H1 (cell line): Measurements from ENCODE around the gene DCP1A. TPM values are rescaled to one million over a fixed set of nuclear protein-coding genes. Genes with fewer than 3 reads are reported as not detected.

Source experiments
- CTCF ChIA-PET: fragments of 300-600 bp; sonication (Branson Sonifier 250); formaldehyde crosslinking; loops from one replicate; lab custom pipeline; 2021; ENCODE audit not compliant: partially characterized antibody; lab: Charles Lee
- POLR2A ChIA-PET: fragments of 300-600 bp; sonication (Branson Sonifier 250); formaldehyde crosslinking; loops from one replicate; lab custom pipeline; 2021; ENCODE audit warnings: inconsistent platforms; ENCODE audit not compliant: partially characterized antibody; lab: Charles Lee
- DNase-seq, 2 experiments: peaks; one replicate each; pipeline versions ENCODE4 v3.0.0 to v3.0.0-alpha.2; 2010 to 2022; ENCODE audit warnings: low spot score in 2 of 2, low read depth in 1 of 2, mixed read lengths in 1 of 2
- FAIRE-seq: peaks from 2 replicates; lab custom pipeline; 2011; peaks lifted over from hg19 to GRCh38; lab: Jason Lieb, UNC
- H2AFZ ChIP-seq: 2 replicates; pipeline ENCODE4 v1.8.1; 2012; ENCODE audit warnings: low read length, inconsistent platforms
- H2AK5ac ChIP-seq: 2 replicates; pipeline ENCODE4 v1.6.1; 2013; ENCODE audit warnings: low read depth, low read length
- H2BK120ac ChIP-seq: replicated peaks from 2 replicates; pipeline ENCODE3; 2013; ENCODE audit warnings: low read depth, low read length, inconsistent platforms
- H2BK12ac ChIP-seq: 2 replicates; pipeline ENCODE4 v1.6.1; 2013; ENCODE audit warnings: low read depth, low read length
- H2BK15ac ChIP-seq: 2 replicates; pipeline ENCODE4 v1.6.1; 2013; ENCODE audit warnings: low read length
- H2BK20ac ChIP-seq: 2 replicates; pipeline ENCODE4 v1.6.1; 2013; ENCODE audit warnings: low read length
- H2BK5ac ChIP-seq: 2 replicates; pipeline ENCODE4 v1.6.1; 2013; ENCODE audit warnings: low read depth, low read length
- H3K14ac ChIP-seq: 2 replicates; pipeline ENCODE4 v1.6.1; 2013; ENCODE audit warnings: inconsistent platforms; ENCODE audit not compliant: insufficient read length
- H3K18ac ChIP-seq: 2 replicates; pipeline ENCODE4 v1.6.1; 2013; ENCODE audit warnings: low read length; ENCODE audit errors: extremely low read depth
- H3K23ac ChIP-seq: 2 replicates; pipeline ENCODE4 v1.6.1; 2013; ENCODE audit warnings: inconsistent platforms; ENCODE audit not compliant: insufficient read length
- H3K23me2 ChIP-seq: 2 replicates; pipeline ENCODE4 v1.6.1; 2013; ENCODE audit warnings: low read depth, low read length
- H3K27ac ChIP-seq: 2 replicates; pipeline ENCODE4 v1.6.1; 2011; ENCODE audit warnings: low read depth, low read length, inconsistent platforms
- H3K27me3 ChIP-seq, 4 experiments: replicated peaks in 1 of 4; 1 replicate in 1 of 4; 2 replicates in 3 of 4; pipeline versions ENCODE4 v1.6.1 to v1.8.1; 2011 to 2013; ENCODE audit warnings: low read length in 3 of 4, mild to moderate bottlenecking in 3 of 4, inconsistent platforms in 2 of 4, mixed read lengths in 2 of 4, moderate library complexity in 1 of 4; ENCODE audit not compliant: control insufficient read depth in 3 of 4, insufficient read depth in 3 of 4; ENCODE audit errors: extremely low read depth in 1 of 4
- H3K36me3 ChIP-seq, 4 experiments: 2 replicates each; pipeline versions ENCODE4 v1.6.1 to v1.8.1; 2011 to 2013; ENCODE audit warnings: mild to moderate bottlenecking in 4 of 4, low read length in 3 of 4, moderate library complexity in 2 of 4, control low read depth in 1 of 4, inconsistent platforms in 1 of 4; ENCODE audit not compliant: insufficient read depth in 4 of 4, control insufficient read depth in 2 of 4
- H3K4ac ChIP-seq: replicated peaks from 2 replicates; pipeline ENCODE3; 2013; ENCODE audit warnings: low read length, low read depth, mixed read lengths, inconsistent platforms; ENCODE audit not compliant: insufficient read length
- H3K4me1 ChIP-seq, 4 experiments: replicated peaks in 1 of 4; 1 replicate in 1 of 4; 2 replicates in 3 of 4; pipeline versions ENCODE4 v1.6.1 to v1.8.1; 2011 to 2013; ENCODE audit warnings: low read length in 3 of 4, inconsistent platforms in 2 of 4, mixed read lengths in 1 of 4; ENCODE audit not compliant: insufficient read depth in 4 of 4, control insufficient read depth in 3 of 4
- H3K4me2 ChIP-seq, 2 experiments: 2 replicates each; pipeline versions ENCODE4 v1.6.1 to v1.8.1; 2011 to 2013; ENCODE audit warnings: low read depth in 2 of 2, low read length in 2 of 2, control low read depth in 1 of 2, inconsistent platforms in 1 of 2, mild to moderate bottlenecking in 1 of 2; ENCODE audit not compliant: insufficient read depth in 1 of 2
- H3K4me3 ChIP-seq, 4 experiments: fragments of 200-600, 300-600 bp in 1 of 4; sonication (generic), shearing (Covaris generic), sonication (Bioruptor Twin) in 1 of 4; 2 replicates each; pipeline versions ENCODE4 v1.5.1 to v1.8.1; 2011 to 2016; ENCODE audit warnings: low read length in 4 of 4, low read depth in 3 of 4, control low read depth in 2 of 4, inconsistent platforms in 2 of 4, mild to moderate bottlenecking in 2 of 4, mixed read lengths in 1 of 4, moderate library complexity in 1 of 4; ENCODE audit not compliant: insufficient read depth in 2 of 4; ENCODE audit errors: extremely low read depth in 1 of 4
- H3K56ac ChIP-seq: replicated peaks from 2 replicates; pipeline ENCODE3; 2013; ENCODE audit warnings: low read depth, mild to moderate bottlenecking, mixed read lengths, low read length, inconsistent platforms; ENCODE audit not compliant: insufficient read length
- H3K79me1 ChIP-seq: 2 replicates; pipeline ENCODE4 v1.6.1; 2013; ENCODE audit warnings: low read depth, low read length, control low read depth
- H3K79me2 ChIP-seq, 2 experiments: 2 replicates each; pipeline versions ENCODE4 v1.6.1 to v1.8.1; 2012 to 2013; ENCODE audit warnings: low read length in 2 of 2, mild to moderate bottlenecking in 2 of 2, inconsistent platforms in 1 of 2; ENCODE audit not compliant: insufficient read depth in 2 of 2, control insufficient read depth in 1 of 2
- H3K9ac ChIP-seq, 4 experiments: replicated peaks in 1 of 4; 1 replicate in 1 of 4; 2 replicates in 3 of 4; pipeline versions ENCODE4 v1.6.1 to v1.8.1; 2011 to 2013; ENCODE audit warnings: low read depth in 3 of 4, low read length in 3 of 4, control low read depth in 2 of 4, mild to moderate bottlenecking in 2 of 4, moderate library complexity in 2 of 4, inconsistent platforms in 1 of 4; ENCODE audit errors: extremely low read depth in 1 of 4
- H3K9me3 ChIP-seq, 2 experiments: 2 replicates each; pipeline versions ENCODE4 v1.6.1 to v1.8.1; 2012 to 2013; ENCODE audit warnings: mild to moderate bottlenecking in 2 of 2, moderate library complexity in 2 of 2, control low read depth in 1 of 2, inconsistent platforms in 1 of 2, low read depth in 1 of 2, low read length in 1 of 2, mixed read lengths in 1 of 2; ENCODE audit not compliant: insufficient read depth in 2 of 2
- H4K20me1 ChIP-seq, 2 experiments: replicated peaks in 1 of 2; 2 replicates each; pipeline versions ENCODE3 to v1.8.1; 2011 to 2013; ENCODE audit warnings: inconsistent platforms in 2 of 2, low read length in 2 of 2, mild to moderate bottlenecking in 1 of 2; ENCODE audit not compliant: insufficient read depth in 2 of 2, control insufficient read depth in 1 of 2
- H4K5ac ChIP-seq: 2 replicates; pipeline ENCODE4 v1.6.1; 2013; ENCODE audit warnings: low read length, low read depth, mixed read lengths, inconsistent platforms; ENCODE audit not compliant: insufficient read length
- H4K8ac ChIP-seq: 2 replicates; pipeline ENCODE4 v1.8.0; 2013; ENCODE audit warnings: mild to moderate bottlenecking, moderate library complexity, low read length, inconsistent platforms; ENCODE audit not compliant: insufficient read depth; ENCODE audit errors: extremely low read depth
- H4K91ac ChIP-seq: replicated peaks from 2 replicates; pipeline ENCODE3; 2013; ENCODE audit warnings: low read length, mixed read lengths, inconsistent platforms; ENCODE audit not compliant: insufficient read length
- ASH2L ChIP-seq: fragments of 200-600, 300-600 bp; sonication (generic); IDR thresholded peaks from one replicate; pipeline ENCODE4 v1.7.1; 2017; ENCODE audit warnings: low read length
- CTBP2 ChIP-seq: IDR thresholded peaks from 2 replicates; pipeline ENCODE4 v1.7.0; 2011; ENCODE audit warnings: borderline replicate concordance, mild to moderate bottlenecking, moderate library complexity, mixed read lengths, low read length; ENCODE audit not compliant: insufficient read depth, insufficient read length
- FOSL1 ChIP-seq: IDR thresholded peaks from 2 replicates; pipeline ENCODE4 v1.6.1; 2011; ENCODE audit warnings: mild to moderate bottlenecking, low read depth, low read length, moderate library complexity; ENCODE audit not compliant: insufficient read depth
- MAFK ChIP-seq: IDR thresholded peaks from 2 replicates; pipeline ENCODE4 v1.6.1; 2012; ENCODE audit warnings: low read depth, mild to moderate bottlenecking, improper control_type of control experiment, low read length
- SIN3A ChIP-seq, 2 experiments: IDR thresholded peaks in 1 of 2; conservative IDR thresholded peaks in 1 of 2; 2 replicates each; pipeline ENCODE4 v1.6.1; 2011 to 2012; ENCODE audit warnings: low read length in 2 of 2, improper control_type of control experiment in 1 of 2, low read depth in 1 of 2, mild to moderate bottlenecking in 1 of 2
- SP2 ChIP-seq: IDR thresholded peaks from 2 replicates; pipeline ENCODE4 v1.6.1; 2012; ENCODE audit warnings: mild to moderate bottlenecking, low read length, inconsistent platforms
- WGBS, 2 experiments: shearing (Covaris generic) in 1 of 2; methylation state at CpG; one replicate each; pipeline versions ENCODE4 v1.1.6 to v1.1.7; 2013 to 2015; ENCODE audit warnings: low lambda C conversion rate in 2 of 2, mixed read lengths in 2 of 2, inconsistent platforms in 1 of 2, low coverage in 1 of 2, missing lambda C conversion rate in 1 of 2; ENCODE audit not compliant: insufficient replicate concordance in 2 of 2, insufficient coverage in 1 of 2, insufficient read length in 1 of 2; ENCODE audit errors: extremely low coverage in 1 of 2, missing lambda C conversion rate in 1 of 2; 5-methylcytosine and 5-hydroxymethylcytosine counted together
- polyA plus RNA-seq, 7 experiments: library from polyadenylated mRNA; depleted of rRNA in 3 of 7; stranded (reverse) in 5 of 7; unstranded in 2 of 7; fragments of >200 nt in 5 of 7; fragments of 200-250 nt in 2 of 7; gene quantifications; 1 replicate in 5 of 7; 2 replicates in 1 of 7; 4 replicates in 1 of 7; pipeline versions ENCODE4 v1.2.1 to v1.2.3, GENCODE V29; 2011 to 2013; ENCODE audit warnings: missing spikeins in 2 of 7, mixed read lengths in 2 of 7
- total RNA-seq: library from RNA; stranded (reverse); fragmentation: NEBNext Ultra II Directional; extraction: Animal tissue kit (Norgen Biotek cat#: 25700); gene quantifications from 2 replicates; pipeline ENCODE4 v1.2.1, GENCODE V29; 2021
- TF ChIP-seq, protein P1 (sequence below): IDR thresholded peaks from 2 replicates; pipeline ENCODE4 v1.6.1; 2012; ENCODE audit warnings: inconsistent platforms

The DCP1A gene
- total and polyA plus RNA-seq, 2 of the 8 experiments (the other 6 are each of a cell fraction or from before 2014, with no cell fraction given), result 13.2 to 15.9 TPM

GRCh38 chr3:53287131-53287629 lies 60.2 kb downstream of the DCP1A start:
- Histone ChIP-seq H4K8ac (no peak overlapping the region), H3K56ac (no peak overlapping the region), H3K23ac (no peak overlapping the region), H2BK120ac (no peak overlapping the region), H3K4me3 (peak overlapping the region in 3 of 4 experiments; percentile 12 to 42 (median 24); a peak in 5 of 8 replicates), H3K9ac (no peak overlapping the region; a peak in 1 of 7 replicates), H4K91ac (no peak overlapping the region), H2BK5ac (peak overlapping the region; percentile 64; the same call in 1 of the 2 replicates), H4K20me1 (peaks cover 0 to 2% of the 10 kb centered on the region in 2 experiments), H3K4me2 (peak overlapping the region; percentile 55 to 88), H3K27ac (peak overlapping the region; percentile 38; the same call in 1 of the 2 replicates), H3K14ac (no peak overlapping the region), H2BK20ac (no peak overlapping the region), H2AK5ac (no peak overlapping the region), H3K27me3 (no peaks in the 10 kb centered on the region), H3K79me2 (no peaks in the 10 kb centered on the region), H3K4me1 (peaks cover 9 to 21% (median 13%) of the 10 kb centered on the region in 4 experiments; a peak in 6 of 7 replicates), H3K36me3 (peaks cover 0 to 9% (median 1%) of the 10 kb centered on the region in 4 experiments; a peak in 2 of 8 replicates), H3K9me3 (no peaks in the 10 kb centered on the region), H4K5ac (peak overlapping the region; percentile 16), H2BK12ac (no peak overlapping the region), H3K4ac (no peak overlapping the region), H3K18ac (no peak overlapping the region; the same call in 1 of the 2 replicates), H2BK15ac (no peak overlapping the region), H3K23me2 (no peaks in the 10 kb centered on the region), H2AFZ (no peak overlapping the region), H3K79me1 (no peaks in the 10 kb centered on the region)
- ChIA-PET POLR2A (interaction anchor here (0.7 to 5.6 kb wide), 9 partner anchors 11 to 67 kb away, joined by 3 to 36 read pairs (median 7); partner anchors contain the start of gene TKT), CTCF (interaction anchor here (1.0 to 4.6 kb wide), 3 partner anchors 12 to 84 kb away, joined by 3 to 27 read pairs (median 4); no protein-coding TSS in a partner anchor)
- peak; percentile 86 for FAIRE-seq
- WGBS, 2 experiments, result 8% methylated on average over 3 of the region's 4 CpGs; no CpG with 5 or more reads in 1 of the 2 experiments
- no peak for DNase-seq
- TF ChIP-seq MAFK (0 out of 2 replicates have a peak, but pooled peaks have one; percentile 24), SP2 (no peak), CTBP2 (no peak), ASH2L (peak; percentile 18), FOSL1 (no peak), SIN3A (conservative IDR thresholded peaks at IDR 0.05 in 1 of 2, IDR thresholded peaks at IDR 0.05 in 1 of 2; ENCODE audit: low read depth in 1 of 2, low read length in 2 of 2) (peak in 1 of 2 experiments; percentile 7; a peak in 1 of 4 replicates)
- TF ChIP-seq, protein P1, sequence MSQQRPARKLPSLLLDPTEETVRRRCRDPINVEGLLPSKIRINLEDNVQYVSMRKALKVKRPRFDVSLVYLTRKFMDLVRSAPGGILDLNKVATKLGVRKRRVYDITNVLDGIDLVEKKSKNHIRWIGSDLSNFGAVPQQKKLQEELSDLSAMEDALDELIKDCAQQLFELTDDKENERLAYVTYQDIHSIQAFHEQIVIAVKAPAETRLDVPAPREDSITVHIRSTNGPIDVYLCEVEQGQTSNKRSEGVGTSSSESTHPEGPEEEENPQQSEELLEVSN, result no peak
